Fibroblast of skin of left quadriceps (primary cell): ENCODE results near the gene RAB31.
"Not testable (repeated sequence)": the region's sequence is repeated elsewhere in the genome, so short reads cannot be mapped to it uniquely, and the experiment has no call there.

Source experiments
- DNase-seq, 2 experiments: peaks; one replicate each; pipeline ENCODE4 v3.0.0-alpha.2; 2013; ENCODE audit warnings: low read depth in 2 of 2

The RAB31 gene

GRCh38 chr18:9839853-9840252 lies 131.8 kb downstream of the RAB31 start:
- no peak for DNase-seq

GRCh38 chr18:9841752-9842151 lies 133.7 kb downstream of the RAB31 start:
- DNase-seq = no peak

- no peak for DNase-seq
Measured at GRCh38 chr18:9842448-9842847, 134.3 kb downstream of the RAB31 start.

DNA sequence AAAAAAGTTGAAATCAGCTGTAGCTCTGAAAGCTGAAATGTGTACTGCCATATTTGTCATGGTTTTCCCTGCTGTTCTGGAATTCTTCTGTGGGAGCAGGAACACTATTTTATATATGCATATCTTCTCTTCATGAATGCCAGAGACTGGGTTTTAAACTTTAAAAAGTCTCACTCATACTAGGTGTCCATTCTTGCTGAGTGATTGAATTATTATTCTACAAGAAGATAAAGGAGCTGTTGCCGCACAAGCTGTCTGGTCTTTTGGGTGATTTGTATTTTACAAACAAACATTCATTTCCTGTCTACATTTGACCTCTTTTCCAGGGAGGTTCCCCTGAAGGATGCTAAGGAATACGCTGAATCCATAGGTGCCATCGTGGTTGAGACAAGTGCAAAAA lies 137.2 kb downstream of the RAB31 start:
- no peak for DNase-seq

DNA sequence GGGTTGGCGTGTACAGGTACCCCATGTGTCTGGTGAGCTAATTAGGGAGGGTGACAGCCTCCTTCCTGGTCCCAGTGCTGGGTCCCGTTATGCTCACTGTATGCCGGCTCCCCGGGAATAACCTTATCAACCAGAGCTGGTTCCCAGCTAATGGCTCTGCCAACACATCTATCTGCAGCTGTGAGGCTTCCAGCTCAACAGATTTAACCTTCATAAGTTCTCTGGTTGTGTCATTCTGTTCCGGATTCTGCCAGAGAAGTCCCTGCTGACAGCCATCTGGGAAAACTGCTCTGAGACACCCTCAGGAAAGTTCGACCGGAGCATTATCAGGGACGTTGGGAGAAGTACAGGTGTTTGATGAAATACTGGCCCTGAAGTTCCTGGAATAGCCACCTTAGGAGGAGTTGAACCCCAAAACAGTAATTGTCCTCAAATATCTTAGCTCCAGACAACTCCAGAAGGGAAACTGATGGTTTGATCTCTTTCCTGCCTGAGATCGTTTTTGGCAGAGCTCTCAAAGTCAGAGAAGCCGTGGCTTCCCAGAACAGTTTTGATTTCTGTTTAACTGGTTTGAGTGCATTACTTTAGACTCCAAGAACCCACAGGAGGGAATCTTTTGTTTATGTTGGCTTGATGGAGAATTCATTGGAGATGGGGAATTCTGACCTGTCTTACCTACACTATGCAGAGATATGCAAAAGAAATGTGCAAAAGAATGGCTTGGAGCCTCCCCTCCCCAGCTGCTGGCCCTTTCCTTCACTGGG lies 138.2 kb downstream of the RAB31 start:
- no peak for DNase-seq

GRCh38 chr18:9848170-9848879 lies 140.2 kb downstream of the RAB31 start:
- no peak for DNase-seq

DNA sequence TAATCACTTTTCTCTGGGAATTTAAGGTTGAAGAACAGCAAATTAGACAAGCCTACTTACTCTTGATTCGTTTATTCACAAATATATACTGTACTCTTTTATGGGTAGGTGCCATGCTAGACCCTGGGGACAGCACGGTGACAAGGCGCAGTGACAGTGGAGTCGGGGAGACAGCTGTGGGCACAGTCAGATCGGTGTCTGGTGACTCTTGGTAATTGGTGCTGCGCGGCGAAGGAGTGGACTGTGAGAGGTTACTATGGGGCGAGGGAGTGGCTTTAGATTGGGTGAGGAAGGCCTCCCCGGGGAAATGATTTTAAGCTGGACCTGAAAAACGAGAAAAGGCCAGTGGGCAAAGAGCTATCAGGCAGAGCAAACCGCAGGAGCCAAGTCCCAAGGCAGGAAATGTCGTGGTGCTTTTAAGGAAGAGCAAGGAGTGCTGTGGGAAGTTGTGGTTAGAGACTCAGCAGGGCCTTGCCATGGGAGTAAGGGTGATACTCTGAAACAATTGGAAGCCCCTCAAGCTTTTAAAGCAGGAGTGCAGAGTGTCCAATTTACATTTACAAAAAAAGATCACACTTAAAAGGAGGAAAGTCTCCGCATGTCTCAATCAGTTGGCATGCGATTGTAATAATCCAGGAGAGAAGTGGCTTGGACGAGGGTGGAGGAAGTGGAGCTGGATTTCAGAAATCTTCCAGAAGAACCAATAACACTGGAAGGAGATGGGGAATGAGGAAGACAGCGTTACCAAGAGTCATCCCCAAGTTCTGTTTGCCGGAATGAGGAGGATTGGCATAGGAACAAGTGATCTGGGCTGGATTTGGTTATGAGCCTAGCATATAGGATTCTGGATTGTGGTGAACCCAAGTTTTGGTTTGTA lies 141.5 kb downstream of the RAB31 start:
- DNase-seq = no peak

DNA sequence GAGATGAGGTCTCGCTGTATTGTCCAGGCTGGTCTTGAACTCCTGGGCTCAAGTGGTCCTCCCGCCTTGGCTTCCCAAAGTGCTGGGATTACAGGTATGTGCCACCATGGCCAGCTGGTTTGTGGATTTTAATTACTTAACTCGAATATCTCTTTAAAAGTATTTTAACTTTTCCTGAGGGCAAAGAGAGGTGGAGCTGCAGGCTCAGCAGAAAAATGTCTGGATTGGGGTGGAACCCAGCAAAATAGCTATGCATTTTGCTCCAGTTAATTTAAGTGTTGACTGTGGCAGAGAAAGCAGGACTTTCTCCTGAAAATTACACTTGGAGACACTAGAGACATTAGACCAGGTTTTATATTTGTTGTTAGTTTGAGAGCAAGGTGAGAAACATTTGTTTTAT lies 142.2 kb downstream of the RAB31 start:
- DNase-seq = no peak

DNA sequence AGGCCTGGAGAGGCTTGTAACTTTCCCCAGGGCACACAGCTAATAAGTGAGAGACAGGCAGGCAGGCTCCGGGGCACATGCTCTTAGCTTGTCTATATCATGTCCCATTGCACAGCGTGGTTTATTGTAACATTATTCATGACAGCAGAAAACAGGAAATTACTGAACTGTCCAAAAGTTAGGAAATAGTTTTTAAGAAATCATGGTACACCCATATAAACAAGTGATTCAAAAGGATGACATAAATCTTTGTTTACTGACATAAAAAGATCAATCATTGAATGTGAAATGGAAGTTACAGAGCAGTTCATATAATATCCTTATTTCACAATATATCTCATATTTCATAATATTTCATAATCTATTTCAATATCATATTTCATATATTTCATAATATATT lies 143.4 kb downstream of the RAB31 start:
- no peak for DNase-seq

- no peak for DNase-seq
Measured at GRCh38 chr18:9852266-9853081, 144.4 kb downstream of the RAB31 start.

DNA sequence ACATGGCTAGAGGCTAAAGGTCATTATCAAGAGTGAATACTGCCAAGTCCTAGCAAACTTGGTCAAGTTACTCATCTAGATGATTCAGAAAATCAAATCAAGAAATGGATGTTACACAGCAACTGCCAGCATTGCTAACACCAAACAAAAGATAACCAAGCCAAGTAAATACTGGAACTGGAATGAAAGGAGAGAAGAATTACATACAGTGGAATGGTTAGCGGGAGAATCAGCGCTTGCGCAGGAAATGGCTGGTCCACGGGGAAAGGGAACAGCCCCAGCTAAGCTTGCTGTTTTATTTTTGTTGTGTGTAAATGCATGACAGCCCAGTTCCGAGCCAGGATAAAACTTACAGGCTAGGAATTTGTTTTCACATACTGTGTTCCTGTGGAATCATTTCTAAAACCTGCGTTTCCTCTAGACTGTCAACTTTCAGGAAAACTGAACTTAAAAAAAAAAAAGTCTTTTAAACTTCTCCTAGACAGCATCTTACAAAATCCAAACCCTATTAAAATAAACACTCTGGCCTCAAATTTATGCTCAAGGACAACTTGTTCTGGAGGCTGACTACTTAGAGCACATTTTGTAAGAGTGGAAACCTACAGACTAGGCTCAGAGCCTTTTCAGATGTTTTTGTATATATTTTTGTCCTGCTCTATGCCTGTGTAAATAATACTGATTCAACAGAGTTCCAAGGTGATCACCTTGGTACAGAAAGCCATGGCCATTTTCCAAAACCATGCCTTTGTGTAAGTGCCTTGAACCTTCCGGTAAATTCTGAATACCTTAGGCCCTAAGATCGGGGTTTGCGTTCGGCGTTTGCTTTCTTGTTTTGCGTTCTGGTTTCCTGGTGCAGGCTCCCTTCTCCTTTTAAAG lies 146.9 kb downstream of the RAB31 start:
- no peak for DNase-seq

GRCh38 chr18:9855681-9856080 lies 147.6 kb downstream of the RAB31 start:
- no peak for DNase-seq

DNA sequence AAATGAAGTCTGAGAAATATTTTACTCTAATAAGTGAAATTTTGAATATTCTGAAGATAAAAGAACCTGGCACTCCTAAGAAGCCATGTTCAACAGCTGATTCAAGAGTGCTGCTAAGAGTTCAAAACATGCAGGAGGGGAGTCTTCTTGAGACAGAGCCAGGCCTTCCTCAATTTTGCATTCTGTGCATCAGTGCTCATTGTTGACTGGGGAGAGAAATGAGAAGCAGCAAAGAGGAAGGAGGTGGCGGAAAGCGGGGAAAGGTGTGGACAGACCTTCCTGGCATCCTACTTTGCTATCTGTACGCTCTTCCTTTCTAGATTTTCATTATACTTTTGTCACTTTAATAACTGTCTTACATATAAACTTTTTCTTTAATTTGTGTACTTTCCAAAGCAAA lies 148.0 kb downstream of the RAB31 start:
- no peak for DNase-seq

GRCh38 chr18:9857479-9857998 lies 149.4 kb downstream of the RAB31 start:
- not testable (repeated sequence) for DNase-seq

DNA sequence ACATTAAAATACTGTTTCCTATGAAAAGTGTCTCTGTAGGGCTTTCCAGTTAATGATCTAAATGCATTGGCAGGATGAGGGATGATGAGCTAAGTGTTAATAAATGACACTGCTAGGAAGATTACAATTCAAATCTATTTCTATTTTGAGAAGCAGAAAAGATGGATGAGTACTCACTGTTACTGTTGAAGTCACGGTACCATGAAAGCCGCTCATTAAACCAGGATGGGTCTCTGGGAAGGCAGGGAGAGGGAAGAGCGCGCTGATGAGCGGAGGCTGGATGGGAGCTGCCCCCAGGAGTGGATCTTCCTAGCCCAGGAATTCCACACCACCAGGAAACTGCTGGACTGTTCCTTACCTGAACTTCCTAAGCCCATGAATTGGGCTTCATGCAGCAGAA lies 150.5 kb downstream of the RAB31 start:
- DNase-seq = no peak

DNA sequence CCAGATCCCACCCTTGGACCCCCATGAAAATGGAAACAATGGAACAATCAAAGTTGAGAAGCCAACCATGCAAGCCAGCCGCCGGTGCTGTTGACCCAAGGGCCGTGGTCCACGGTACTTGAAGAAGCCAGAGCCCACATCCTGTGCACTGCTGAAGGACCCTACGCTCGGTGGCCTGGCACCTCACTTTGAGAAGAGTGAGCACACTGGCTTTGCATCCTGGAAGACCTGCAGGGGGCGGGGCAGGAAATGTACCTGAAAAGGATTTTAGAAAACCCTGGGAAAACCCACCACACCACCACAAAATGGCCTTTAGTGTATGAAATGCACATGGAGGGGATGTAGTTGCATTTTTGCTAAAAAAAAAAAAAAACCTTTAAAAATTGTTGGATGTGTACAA lies 151.1 kb downstream of the RAB31 start:
- no peak for DNase-seq

GRCh38 chr18:9860682-9861081 lies 152.6 kb downstream of the RAB31 start:
- no peak for DNase-seq

- DNase-seq = no peak
Measured at GRCh38 chr18:9861157-9861556, 153.1 kb downstream of the RAB31 start.

GRCh38 chr18:9861933-9862332 lies 153.8 kb downstream of the RAB31 start:
- DNase-seq = no peak

DNA sequence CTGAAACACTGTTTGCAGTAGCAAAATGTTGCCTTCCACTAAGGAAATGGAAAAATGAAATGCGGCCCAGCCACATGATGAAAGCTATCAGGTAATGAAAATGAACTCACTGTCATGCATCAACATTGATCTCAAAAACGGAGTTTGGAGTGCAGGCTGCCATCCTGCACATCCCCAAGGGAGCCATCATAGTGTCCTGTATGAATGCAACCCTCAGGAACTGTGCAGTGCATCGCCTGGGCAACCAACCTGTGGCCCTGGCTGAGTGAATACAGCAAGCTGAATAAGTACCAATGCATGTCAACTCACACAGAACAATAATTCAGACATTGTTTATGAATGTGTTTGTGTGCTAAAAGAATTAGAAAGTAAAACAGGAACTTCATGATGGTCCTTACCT lies 154.6 kb downstream of the RAB31 start:
- DNase-seq = no peak
